ENCODE data around the gene GP9. TPM values are rescaled to one million over a fixed set of nuclear protein-coding genes. Genes with fewer than 3 reads are reported as not detected.
"Not testable (repeated sequence)": the region's sequence is repeated elsewhere in the genome, so short reads cannot be mapped to it uniquely, and the experiment has no call there.

Gene GP9
- total RNA-seq, 1 experiment from 2014 or later, result not detected

DNA sequence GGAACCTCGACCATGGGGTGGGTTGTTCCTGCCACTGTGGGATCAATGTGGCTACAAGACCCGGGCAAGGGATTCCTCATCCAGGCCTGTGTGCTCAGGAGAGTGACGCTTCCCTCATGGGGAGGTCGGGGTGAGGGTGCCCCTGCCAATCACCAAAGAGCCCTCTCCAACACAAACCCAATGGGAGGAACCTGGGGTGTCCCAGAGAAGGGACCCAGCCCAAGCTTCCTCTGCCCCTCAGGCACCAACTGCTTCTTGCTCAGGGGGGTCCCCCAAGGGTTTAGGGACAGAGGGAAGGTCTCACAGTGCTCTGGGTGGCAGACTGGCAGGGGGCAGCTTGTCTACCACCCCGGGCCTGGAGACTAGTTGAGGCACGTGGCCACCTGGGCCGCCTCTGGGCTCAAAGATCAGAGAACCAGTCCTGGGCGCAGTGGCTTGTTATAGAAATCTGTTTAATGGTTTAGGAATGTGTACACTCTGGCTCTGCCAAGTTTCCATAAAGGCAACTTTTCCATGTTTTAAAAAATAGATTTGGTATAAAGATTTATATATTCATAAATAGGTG lies 26.6 kb downstream of the GP9 start:
- H3K4me3 Mint-ChIP-seq, result no peak overlapping the region
- no peak overlapping the region for H3K27ac ChIP-seq (ENCODE audit: insufficient read length, low read depth, low read length)

DNA sequence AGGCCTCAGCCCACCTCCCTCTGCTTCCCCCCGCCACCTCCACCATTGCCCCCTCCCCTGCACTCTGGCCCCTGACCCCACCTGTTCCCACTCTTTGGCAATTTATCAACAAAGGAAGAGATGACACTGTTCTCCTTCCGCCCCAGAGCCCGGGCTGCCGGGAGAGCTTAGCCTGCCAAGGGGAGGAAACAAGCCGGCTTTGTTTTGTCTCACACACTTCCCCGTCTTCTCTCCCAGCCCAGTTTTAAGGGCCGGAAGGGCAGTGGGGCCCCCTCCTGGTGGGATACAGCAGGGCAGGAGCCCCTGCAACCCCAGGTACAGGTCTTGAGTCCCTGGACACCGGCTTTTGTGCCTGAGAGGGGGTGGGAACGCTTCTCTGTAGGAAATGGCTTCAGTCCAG lies 27.3 kb downstream of the GP9 start:
- not testable (repeated sequence) for H3K18ac ChIP-seq (ENCODE audit: insufficient read length, low read depth, low read length); H3K4me3 Mint-ChIP-seq; H3K23ac ChIP-seq (ENCODE audit: insufficient read length, low read depth, low read length); H3K4ac ChIP-seq (ENCODE audit: low read depth, low read length); H2BK12ac ChIP-seq (ENCODE audit: insufficient read length, low read depth, low read length); DNase-seq; H3K27ac Mint-ChIP-seq; H3K9me3 ChIP-seq (ENCODE audit: control insufficient read depth, low read depth, low read length); H3K23me2 ChIP-seq (ENCODE audit: insufficient read length, low read depth, low read length, poor library complexity, severe bottlenecking); H4K20me1 ChIP-seq (ENCODE audit: control insufficient read depth, insufficient read depth, insufficient read length); H3K79me1 ChIP-seq (ENCODE audit: insufficient read depth, low read depth, low read length, poor library complexity, severe bottlenecking); H2BK15ac ChIP-seq (ENCODE audit: low read depth, low read length); H4K8ac ChIP-seq (replicated peaks; ENCODE audit: insufficient read length, low read depth, low read length); H3K56ac ChIP-seq (ENCODE audit: insufficient read length, low read depth, low read length); H3T11ph ChIP-seq (ENCODE audit: low read length); H3K9me3 Mint-ChIP-seq; H3K14ac ChIP-seq (ENCODE audit: insufficient read depth, low read length); H3K27me3 Mint-ChIP-seq (ENCODE audit: low read depth); H4K5ac ChIP-seq (ENCODE audit: insufficient read length, low read depth, low read length); H3K4me1 ChIP-seq (ENCODE audit: insufficient read depth, low read length); H3K79me2 ChIP-seq (ENCODE audit: insufficient read depth, low read length); H3K4me1 Mint-ChIP-seq; H3K4me2 ChIP-seq (ENCODE audit: insufficient read depth, insufficient read length, low read length); H2BK5ac ChIP-seq (ENCODE audit: insufficient read length, low read length); H2AK5ac ChIP-seq (ENCODE audit: insufficient read length, low read length); H2AFZ ChIP-seq (ENCODE audit: low read length); H2BK120ac ChIP-seq (ENCODE audit: low read depth, low read length, poor library complexity, severe bottlenecking); H4K91ac ChIP-seq (ENCODE audit: insufficient read length, low read depth, low read length); H2BK20ac ChIP-seq (ENCODE audit: low read depth, low read length, poor library complexity, severe bottlenecking); H3K9ac ChIP-seq (ENCODE audit: extremely low read depth, insufficient read length, low read length); H3K27ac ChIP-seq (ENCODE audit: insufficient read length, low read depth, low read length); H3K27me3 ChIP-seq (ENCODE audit: insufficient read depth, low read length)
- WGBS (ENCODE audit: extremely low coverage, insufficient read length, low lambda C conversion rate), result no CpG with 5 or more reads among the region's 9 CpGs
- H3K36me3 Mint-ChIP-seq (ENCODE audit: insufficient read depth in 1 of 3, low read depth in 3 of 3), result peaks cover 3 to 11% (median 4%) of the 10 kb centered on the region in 3 experiments; a peak in 6 of 7 replicates

More for the DNA sequence above, 26.6 kb downstream of the GP9 start:
- H3K14ac ChIP-seq (ENCODE audit: insufficient read depth, low read length), result no peak overlapping the region
- no peaks in the 10 kb centered on the region for H3K79me2 ChIP-seq (ENCODE audit: insufficient read depth, low read length)
- H3K4ac ChIP-seq (ENCODE audit: low read depth, low read length), result no peak overlapping the region
- no peaks in the 10 kb centered on the region for H3K23me2 ChIP-seq (ENCODE audit: insufficient read length, low read depth, low read length, poor library complexity, severe bottlenecking)
- TF ChIP-seq, protein P1, sequence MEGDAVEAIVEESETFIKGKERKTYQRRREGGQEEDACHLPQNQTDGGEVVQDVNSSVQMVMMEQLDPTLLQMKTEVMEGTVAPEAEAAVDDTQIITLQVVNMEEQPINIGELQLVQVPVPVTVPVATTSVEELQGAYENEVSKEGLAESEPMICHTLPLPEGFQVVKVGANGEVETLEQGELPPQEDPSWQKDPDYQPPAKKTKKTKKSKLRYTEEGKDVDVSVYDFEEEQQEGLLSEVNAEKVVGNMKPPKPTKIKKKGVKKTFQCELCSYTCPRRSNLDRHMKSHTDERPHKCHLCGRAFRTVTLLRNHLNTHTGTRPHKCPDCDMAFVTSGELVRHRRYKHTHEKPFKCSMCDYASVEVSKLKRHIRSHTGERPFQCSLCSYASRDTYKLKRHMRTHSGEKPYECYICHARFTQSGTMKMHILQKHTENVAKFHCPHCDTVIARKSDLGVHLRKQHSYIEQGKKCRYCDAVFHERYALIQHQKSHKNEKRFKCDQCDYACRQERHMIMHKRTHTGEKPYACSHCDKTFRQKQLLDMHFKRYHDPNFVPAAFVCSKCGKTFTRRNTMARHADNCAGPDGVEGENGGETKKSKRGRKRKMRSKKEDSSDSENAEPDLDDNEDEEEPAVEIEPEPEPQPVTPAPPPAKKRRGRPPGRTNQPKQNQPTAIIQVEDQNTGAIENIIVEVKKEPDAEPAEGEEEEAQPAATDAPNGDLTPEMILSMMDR (conservative IDR thresholded peaks at IDR 0.05), result no peak
- H2BK5ac ChIP-seq (ENCODE audit: insufficient read length, low read length), result no peak overlapping the region
- no peak overlapping the region for H3K27ac Mint-ChIP-seq
- no peak overlapping the region for H3K18ac ChIP-seq (ENCODE audit: insufficient read length, low read depth, low read length)
- no peak overlapping the region for H3K4me2 ChIP-seq (ENCODE audit: insufficient read depth, insufficient read length, low read length)
- H3K56ac ChIP-seq (ENCODE audit: insufficient read length, low read depth, low read length), result no peak overlapping the region
- no peak overlapping the region for H4K91ac ChIP-seq (ENCODE audit: insufficient read length, low read depth, low read length)
- no peaks in the 10 kb centered on the region for H3K4me1 Mint-ChIP-seq
- H3K23ac ChIP-seq (ENCODE audit: insufficient read length, low read depth, low read length), result no peak overlapping the region
- peaks cover 2 to 9% (median 3%) of the 10 kb centered on the region in 3 experiments; a peak in 6 of 7 replicates for H3K36me3 Mint-ChIP-seq (ENCODE audit: insufficient read depth in 1 of 3, low read depth in 3 of 3)
- DNase-seq, result no peak
- H2BK15ac ChIP-seq (ENCODE audit: low read depth, low read length), result no peak overlapping the region
- H3K27me3 Mint-ChIP-seq (ENCODE audit: low read depth), result peaks cover under 1% of the 10 kb centered on the region; the same call in 1 of the 2 replicates
- no peak overlapping the region for H4K5ac ChIP-seq (ENCODE audit: insufficient read length, low read depth, low read length)
- H3K9me3 Mint-ChIP-seq, result no peaks in the 10 kb centered on the region
- no peaks in the 10 kb centered on the region for H4K20me1 ChIP-seq (ENCODE audit: control insufficient read depth, insufficient read depth, insufficient read length)
- H3K9ac ChIP-seq (ENCODE audit: extremely low read depth, insufficient read length, low read length), result no peak overlapping the region
- no peak overlapping the region for H2BK20ac ChIP-seq (ENCODE audit: low read depth, low read length, poor library complexity, severe bottlenecking)
- H3K9me3 ChIP-seq (ENCODE audit: control insufficient read depth, low read depth, low read length), result no peaks in the 10 kb centered on the region
- H3K27me3 ChIP-seq (ENCODE audit: insufficient read depth, low read length), result no peaks in the 10 kb centered on the region
- H4K8ac ChIP-seq (replicated peaks; ENCODE audit: insufficient read length, low read depth, low read length), result no peak overlapping the region
- H2AFZ ChIP-seq (ENCODE audit: low read length), result no peak overlapping the region
- no peaks in the 10 kb centered on the region for H3K4me1 ChIP-seq (ENCODE audit: insufficient read depth, low read length)
- no peak overlapping the region for H3T11ph ChIP-seq (ENCODE audit: low read length)
- no CpG with 5 or more reads among the region's 8 CpGs for WGBS (ENCODE audit: extremely low coverage, insufficient read length, low lambda C conversion rate)
- H2BK120ac ChIP-seq (ENCODE audit: low read depth, low read length, poor library complexity, severe bottlenecking), result no peak overlapping the region
- no peak overlapping the region for H2AK5ac ChIP-seq (ENCODE audit: insufficient read length, low read length)
- H3K79me1 ChIP-seq (ENCODE audit: insufficient read depth, low read depth, low read length, poor library complexity, severe bottlenecking), result no peaks in the 10 kb centered on the region
- H2BK12ac ChIP-seq (ENCODE audit: insufficient read length, low read depth, low read length), result no peak overlapping the region

All from H9 (cell line).